GM19395 (cell line): ENCODE data around the gene MAP4K4.
A peak's percentile ranks its signal among the peaks of the same experiment; 100 is the strongest.

Experiments used
- ATAC-seq: cut with Tn5 transposase; IDR thresholded peaks from one replicate; pipeline ENCODE4 v1.9.1; 2021; ENCODE audit warnings: mild to moderate bottlenecking, moderate library complexity; ENCODE audit not compliant: unreplicated experiment

Gene MAP4K4

GRCh38 chr2:101831351-101831865 is 133.9 kb downstream of the MAP4K4 start:
- ATAC-seq, result peak; percentile 85

GRCh38 chr2:101832114-101832513 is 134.6 kb downstream of the MAP4K4 start:
- ATAC-seq, result no peak

GRCh38 chr2:101833890-101834523 is 136.5 kb downstream of the MAP4K4 start:
- no peak for ATAC-seq

- no peak for ATAC-seq
Measured at GRCh38 chr2:101837354-101837753, 139.8 kb downstream of the MAP4K4 start.

GRCh38 chr2:101841679-101842327 is 144.3 kb downstream of the MAP4K4 start:
- ATAC-seq, result no peak

- no peak for ATAC-seq
Measured at GRCh38 chr2:101842471-101842870, 145.0 kb downstream of the MAP4K4 start.

- ATAC-seq, result no peak
Measured at GRCh38 chr2:101843048-101843447, 145.5 kb downstream of the MAP4K4 start.

- ATAC-seq, result no peak
Measured at GRCh38 chr2:101843471-101843870, 146.0 kb downstream of the MAP4K4 start.

- no peak for ATAC-seq
Measured at GRCh38 chr2:101844055-101844635, 146.6 kb downstream of the MAP4K4 start.

- no peak for ATAC-seq
Measured at GRCh38 chr2:101846973-101847372, 149.5 kb downstream of the MAP4K4 start.

- no peak for ATAC-seq
Measured at GRCh38 chr2:101847661-101848339, 150.3 kb downstream of the MAP4K4 start.

- ATAC-seq, result no peak
Measured at GRCh38 chr2:101848769-101849410, 151.4 kb downstream of the MAP4K4 start.

GRCh38 chr2:101850450-101850849 is 152.9 kb downstream of the MAP4K4 start:
- no peak for ATAC-seq

GRCh38 chr2:101850991-101851390 is 153.5 kb downstream of the MAP4K4 start:
- ATAC-seq, result no peak

- no peak for ATAC-seq
Measured at GRCh38 chr2:101852824-101853223, 155.3 kb downstream of the MAP4K4 start.

- no peak for ATAC-seq
Measured at GRCh38 chr2:101854877-101855276, 157.4 kb downstream of the MAP4K4 start.

GRCh38 chr2:101855776-101856175 is 158.3 kb downstream of the MAP4K4 start:
- ATAC-seq, result no peak

GRCh38 chr2:101858246-101858645 is 160.7 kb downstream of the MAP4K4 start:
- no peak for ATAC-seq

- no peak for ATAC-seq
Measured at GRCh38 chr2:101858910-101859309, 161.4 kb downstream of the MAP4K4 start.

- ATAC-seq, result no peak
Measured at GRCh38 chr2:101859604-101860003, 162.1 kb downstream of the MAP4K4 start.

- no peak for ATAC-seq
Measured at GRCh38 chr2:101860157-101860556, 162.7 kb downstream of the MAP4K4 start.
